B cell (primary cell): ENCODE measurements around the gene DHX34.

ENCODE experiments used
- EZH2 ChIP-seq: IDR thresholded peaks from 2 replicates; pipeline ENCODE4 v1.6.1; 2012; ENCODE audit warnings: borderline replicate concordance, low read depth, mild to moderate bottlenecking, moderate library complexity, low read length; ENCODE audit not compliant: insufficient read depth, poor library complexity, severe bottlenecking
- TF ChIP-seq, protein P1 (sequence below): fragments of 200-600 bp; IDR thresholded peaks from one replicate; pipeline ENCODE4 v1.8.0; 2022; ENCODE audit warnings: antibody characterized with exemption, mild to moderate bottlenecking

DNA sequence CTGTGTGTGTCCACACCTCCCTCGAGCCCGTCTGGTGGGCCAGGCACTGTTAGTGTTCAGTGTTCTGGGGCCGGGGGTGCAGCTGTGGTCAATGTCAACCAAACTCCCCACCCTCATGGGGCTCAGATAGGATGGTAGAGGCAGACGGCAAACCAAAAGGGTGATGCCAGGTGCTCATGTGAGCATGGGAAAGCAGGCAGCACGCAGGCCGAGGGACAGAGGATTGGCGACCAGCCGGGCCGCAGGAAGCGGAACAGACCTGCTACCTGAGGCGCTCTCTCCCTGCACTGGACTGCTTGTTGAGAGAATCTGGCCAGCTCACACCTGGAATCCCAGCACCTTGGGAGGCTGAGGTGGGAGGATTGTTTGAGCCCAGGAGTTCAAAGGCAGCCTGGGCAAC is 29.1 kb downstream of the DHX34 start:
- TF ChIP-seq, protein P1, sequence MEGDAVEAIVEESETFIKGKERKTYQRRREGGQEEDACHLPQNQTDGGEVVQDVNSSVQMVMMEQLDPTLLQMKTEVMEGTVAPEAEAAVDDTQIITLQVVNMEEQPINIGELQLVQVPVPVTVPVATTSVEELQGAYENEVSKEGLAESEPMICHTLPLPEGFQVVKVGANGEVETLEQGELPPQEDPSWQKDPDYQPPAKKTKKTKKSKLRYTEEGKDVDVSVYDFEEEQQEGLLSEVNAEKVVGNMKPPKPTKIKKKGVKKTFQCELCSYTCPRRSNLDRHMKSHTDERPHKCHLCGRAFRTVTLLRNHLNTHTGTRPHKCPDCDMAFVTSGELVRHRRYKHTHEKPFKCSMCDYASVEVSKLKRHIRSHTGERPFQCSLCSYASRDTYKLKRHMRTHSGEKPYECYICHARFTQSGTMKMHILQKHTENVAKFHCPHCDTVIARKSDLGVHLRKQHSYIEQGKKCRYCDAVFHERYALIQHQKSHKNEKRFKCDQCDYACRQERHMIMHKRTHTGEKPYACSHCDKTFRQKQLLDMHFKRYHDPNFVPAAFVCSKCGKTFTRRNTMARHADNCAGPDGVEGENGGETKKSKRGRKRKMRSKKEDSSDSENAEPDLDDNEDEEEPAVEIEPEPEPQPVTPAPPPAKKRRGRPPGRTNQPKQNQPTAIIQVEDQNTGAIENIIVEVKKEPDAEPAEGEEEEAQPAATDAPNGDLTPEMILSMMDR: no peak
- TF ChIP-seq EZH2: no peak
